Neural cell (in vitro differentiated cells): ENCODE results near the gene ZCCHC24.

Experiments
- CTCF ChIP-seq: fragments of 450-650 bp; IDR thresholded peaks from 2 replicates; pipeline ENCODE4 v1.5.1; 2014; ENCODE audit warnings: antibody characterized with exemption, mild to moderate bottlenecking, moderate library complexity; ENCODE audit not compliant: poor library complexity, severe bottlenecking
- TAF1 ChIP-seq: IDR thresholded peaks from 2 replicates; pipeline ENCODE4 v1.6.1; 2012; ENCODE audit warnings: low read depth

- TF ChIP-seq CTCF (no peak), TAF1 (no peak)
Measured at GRCh38 chr10:79472951-79473350, 27.5 kb upstream of the ZCCHC24 start.
